Neuronal stem cell (in vitro differentiated cells): Measurements from ENCODE around the gene HP1BP3. TPM values are rescaled to one million over a fixed set of nuclear protein-coding genes. Genes with fewer than 3 reads are reported as not detected.
A peak's percentile ranks its signal among the peaks of the same experiment; 100 is the strongest.

Experiments used
- DNase-seq: peaks from one replicate; pipeline ENCODE4 v3.0.0-alpha.2; 2013; ENCODE audit warnings: low spot score
- H2AFZ ChIP-seq: one replicate; pipeline ENCODE4 v1.6.1; 2013; ENCODE audit warnings: mild to moderate bottlenecking, low read length, inconsistent platforms
- H2AK5ac ChIP-seq: 2 replicates; pipeline ENCODE4 v1.6.1; 2013; ENCODE audit warnings: low read depth, mild to moderate bottlenecking, inconsistent platforms, low read length, moderate library complexity, mixed read lengths
- H2BK120ac ChIP-seq: 2 replicates; pipeline ENCODE4 v1.6.1; 2013; ENCODE audit warnings: low read depth, mild to moderate bottlenecking, inconsistent platforms, low read length, moderate library complexity, mixed read lengths
- H2BK12ac ChIP-seq: one replicate; pipeline ENCODE4 v1.6.1; 2013; ENCODE audit warnings: low read length, inconsistent platforms
- H2BK15ac ChIP-seq: 2 replicates; pipeline ENCODE4 v1.6.1; 2013; ENCODE audit warnings: mild to moderate bottlenecking, low read length, inconsistent platforms, mixed read lengths
- H2BK5ac ChIP-seq: one replicate; pipeline ENCODE4 v1.6.1; 2013; ENCODE audit warnings: inconsistent platforms, mild to moderate bottlenecking, low read length, moderate library complexity
- H3K14ac ChIP-seq: one replicate; pipeline ENCODE4 v1.6.1; 2013; ENCODE audit warnings: low read length, inconsistent platforms
- H3K18ac ChIP-seq: 2 replicates; pipeline ENCODE4 v1.6.1; 2013; ENCODE audit warnings: low read length, inconsistent platforms
- H3K23ac ChIP-seq: 2 replicates; pipeline ENCODE4 v1.6.1; 2013; ENCODE audit warnings: low read depth, mild to moderate bottlenecking, mixed read lengths, low read length, inconsistent platforms; ENCODE audit not compliant: poor library complexity
- H3K27ac ChIP-seq: replicated peaks from 3 replicates; pipeline ENCODE4 v1.5.1; 2013; ENCODE audit warnings: low read length, inconsistent platforms
- H3K27me3 ChIP-seq, 3 experiments: 2 replicates each; pipeline ENCODE4 v1.6.1; 2013; ENCODE audit warnings: low read length in 3 of 3, mild to moderate bottlenecking in 2 of 3, inconsistent platforms in 1 of 3, low read depth in 1 of 3, mixed read lengths in 1 of 3, moderate library complexity in 1 of 3; ENCODE audit not compliant: control insufficient read depth in 3 of 3, insufficient read depth in 3 of 3
- H3K36me3 ChIP-seq, 2 donors: replicated peaks in 1 of 2; 2 replicates each; pipeline ENCODE4 v1.6.1; 2013; ENCODE audit warnings: low read length in 2 of 2; ENCODE audit not compliant: control insufficient read depth in 2 of 2, insufficient read depth in 2 of 2
- H3K4ac ChIP-seq: 2 replicates; pipeline ENCODE4 v1.6.1; 2013; ENCODE audit warnings: inconsistent platforms, mild to moderate bottlenecking, low read length, moderate library complexity
- H3K4me1 ChIP-seq, 2 donors: 1 replicate in 1 of 2; 2 replicates in 1 of 2; pipeline ENCODE4 v1.6.1; 2013; ENCODE audit warnings: low read length in 2 of 2, low read depth in 1 of 2; ENCODE audit not compliant: control insufficient read depth in 2 of 2, insufficient read depth in 1 of 2
- H3K4me2 ChIP-seq: one replicate; pipeline ENCODE4 v1.6.1; 2013; ENCODE audit warnings: mild to moderate bottlenecking, low read length, inconsistent platforms; ENCODE audit not compliant: insufficient read depth, poor library complexity, severe bottlenecking
- H3K4me3 ChIP-seq, 2 donors: 2 replicates each; pipeline ENCODE4 v1.5.1; 2013; ENCODE audit warnings: low read length in 2 of 2, mild to moderate bottlenecking in 2 of 2, inconsistent platforms in 1 of 2, moderate library complexity in 1 of 2
- H3K79me1 ChIP-seq: one replicate; pipeline ENCODE4 v1.6.1; 2013; ENCODE audit warnings: low read depth, mild to moderate bottlenecking, inconsistent platforms, low read length, moderate library complexity
- H3K9ac ChIP-seq: one replicate; pipeline ENCODE4 v1.6.1; 2013; ENCODE audit warnings: mild to moderate bottlenecking, low read depth, low read length, inconsistent platforms; ENCODE audit not compliant: poor library complexity
- H3K9me3 ChIP-seq, 2 donors: replicated peaks in 1 of 2; 2 replicates each; pipeline versions ENCODE3 to v1.6.1; 2013; ENCODE audit warnings: low read length in 2 of 2, mild to moderate bottlenecking in 2 of 2, inconsistent platforms in 1 of 2, low read depth in 1 of 2, mixed read lengths in 1 of 2, moderate library complexity in 1 of 2; ENCODE audit not compliant: control insufficient read depth in 2 of 2, insufficient read depth in 1 of 2
- H4K8ac ChIP-seq: one replicate; pipeline ENCODE4 v1.6.1; 2013; ENCODE audit warnings: low read depth, mild to moderate bottlenecking, inconsistent platforms, low read length, moderate library complexity
- H4K91ac ChIP-seq: one replicate; pipeline ENCODE4 v1.6.1; 2013; ENCODE audit warnings: low read length, low read depth, mild to moderate bottlenecking, inconsistent platforms; ENCODE audit not compliant: poor library complexity
- WGBS, 2 donors: extraction: QIAGEN DNeasy Blood & Tissue Kit; methylation state at CpG; one replicate each; pipeline ENCODE4 v1.1.7; 2013; ENCODE audit warnings: missing lambda C conversion rate in 2 of 2, mixed read lengths in 1 of 2; ENCODE audit not compliant: insufficient read length in 2 of 2, insufficient replicate concordance in 1 of 2; ENCODE audit errors: extremely low coverage in 2 of 2; 5-methylcytosine and 5-hydroxymethylcytosine counted together
- polyA plus RNA-seq, 2 experiments: library from polyadenylated mRNA; stranded (reverse); fragments of 200-250 nt; gene quantifications; one replicate each; pipeline ENCODE4 v1.2.3, GENCODE V29; 2013

HP1BP3 gene, protein sequence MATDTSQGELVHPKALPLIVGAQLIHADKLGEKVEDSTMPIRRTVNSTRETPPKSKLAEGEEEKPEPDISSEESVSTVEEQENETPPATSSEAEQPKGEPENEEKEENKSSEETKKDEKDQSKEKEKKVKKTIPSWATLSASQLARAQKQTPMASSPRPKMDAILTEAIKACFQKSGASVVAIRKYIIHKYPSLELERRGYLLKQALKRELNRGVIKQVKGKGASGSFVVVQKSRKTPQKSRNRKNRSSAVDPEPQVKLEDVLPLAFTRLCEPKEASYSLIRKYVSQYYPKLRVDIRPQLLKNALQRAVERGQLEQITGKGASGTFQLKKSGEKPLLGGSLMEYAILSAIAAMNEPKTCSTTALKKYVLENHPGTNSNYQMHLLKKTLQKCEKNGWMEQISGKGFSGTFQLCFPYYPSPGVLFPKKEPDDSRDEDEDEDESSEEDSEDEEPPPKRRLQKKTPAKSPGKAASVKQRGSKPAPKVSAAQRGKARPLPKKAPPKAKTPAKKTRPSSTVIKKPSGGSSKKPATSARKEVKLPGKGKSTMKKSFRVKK
- polyA plus RNA-seq (2013, experiment 1 of 2) = 193 TPM
- 204 TPM for polyA plus RNA-seq (2013, experiment 2 of 2)

GRCh38 chr1:20787029-20787839, at the start of gene HP1BP3:
Gene HP1BP3, minus strand, starts transcription at chr1:20787307. Its CDS starts 6,867 bp downstream, at chr1:20780440.
- H2BK12ac ChIP-seq = no peak within 1 kb of the TSS
- H3K4me3 ChIP-seq = peak within 1 kb of the TSS; percentile 97 to 99
- H3K4me2 ChIP-seq = peak within 1 kb of the TSS; percentile 77
- H3K36me3 ChIP-seq = peaks cover 0 to 25% of the 10 kb centered on the region in 2 donors
- H2BK120ac ChIP-seq = peak within 1 kb of the TSS; percentile 47
- peak within 1 kb of the TSS; percentile 99 for H2BK15ac ChIP-seq
- H2AK5ac ChIP-seq = peak within 1 kb of the TSS; percentile 99
- DNase-seq = peak; percentile 62
- peak within 1 kb of the TSS; percentile 100 for H3K18ac ChIP-seq
- H3K27ac ChIP-seq = peak within 1 kb of the TSS; percentile 100
- H3K23ac ChIP-seq = peak within 1 kb of the TSS; percentile 100
- H3K9ac ChIP-seq = peak within 1 kb of the TSS; percentile 100
- H2BK5ac ChIP-seq = peak within 1 kb of the TSS; percentile 99
- H3K14ac ChIP-seq = peak within 1 kb of the TSS; percentile 100
- H3K9me3 ChIP-seq = no peaks in the 10 kb centered on the region
- peak within 1 kb of the TSS; percentile 88 for H2AFZ ChIP-seq
- WGBS, 2 donors = no CpG with 5 or more reads among the region's 99 CpGs
- H4K91ac ChIP-seq = peak within 1 kb of the TSS; percentile 92
- peaks cover 0 to 6% of the 10 kb centered on the region in 2 donors for H3K4me1 ChIP-seq
- H4K8ac ChIP-seq = peak within 1 kb of the TSS; percentile 17
- no peaks in the 10 kb centered on the region for H3K27me3 ChIP-seq
- H3K4ac ChIP-seq = peak within 1 kb of the TSS; percentile 76
- H3K79me1 ChIP-seq = peaks cover 7% of the 10 kb centered on the region

GRCh38 chr1:20836230-20836629, 49.1 kb upstream of the HP1BP3 start:
- Histone ChIP-seq H3K9ac (no peak overlapping the region), H2AK5ac (no peak overlapping the region), H2BK15ac (no peak overlapping the region), H3K36me3 (peaks cover 4 to 58% of the 10 kb centered on the region in 2 donors), H3K4me1 (no peaks in the 10 kb centered on the region), H3K4ac (no peak overlapping the region), H3K4me2 (no peak overlapping the region), H4K91ac (no peak overlapping the region), H2BK12ac (no peak overlapping the region), H3K79me1 (no peaks in the 10 kb centered on the region), H4K8ac (no peak overlapping the region), H3K27ac (no peak overlapping the region), H2BK5ac (no peak overlapping the region), H3K23ac (no peak overlapping the region), H3K27me3 (no peaks in the 10 kb centered on the region), H2AFZ (no peak overlapping the region), H3K14ac (no peak overlapping the region), H3K9me3 (peaks cover 0 to 6% of the 10 kb centered on the region in 2 donors), H2BK120ac (no peak overlapping the region), H3K4me3 (no peak overlapping the region), H3K18ac (no peak overlapping the region)
- WGBS, 2 donors = no CpG with 5 or more reads among the region's 4 CpGs
- DNase-seq = no peak

- DNase-seq = no peak
Measured at GRCh38 chr1:20834780-20835179, 47.7 kb upstream of the HP1BP3 start.

DNA sequence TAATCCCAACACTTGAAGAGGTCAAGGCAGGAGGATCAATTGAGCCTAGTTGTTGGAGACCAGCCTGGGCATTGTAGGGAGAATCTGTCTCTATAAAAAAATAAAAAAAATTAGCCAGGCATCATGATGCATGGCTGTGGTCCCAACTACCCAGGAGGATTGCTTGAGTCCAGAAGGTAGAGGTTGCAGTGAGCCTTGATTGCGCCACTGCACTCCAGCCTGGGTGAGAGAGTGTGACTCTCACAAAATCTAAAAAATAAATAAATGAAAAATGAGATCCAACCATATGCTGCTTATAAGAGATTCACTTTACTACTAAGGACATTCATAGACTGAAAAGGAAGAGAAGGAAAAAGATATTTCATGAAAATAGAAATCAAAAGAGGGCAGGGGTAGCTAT, 47.1 kb upstream of the HP1BP3 start:
- Histone ChIP-seq H3K23ac (no peak overlapping the region), H3K4me3 (no peak overlapping the region), H3K4me2 (no peak overlapping the region), H3K4me1 (no peaks in the 10 kb centered on the region), H3K14ac (no peak overlapping the region), H3K79me1 (no peaks in the 10 kb centered on the region), H4K91ac (no peak overlapping the region), H3K9me3 (peaks cover 0 to 6% of the 10 kb centered on the region in 2 donors), H3K36me3 (peaks cover 0 to 46% of the 10 kb centered on the region in 2 donors), H3K9ac (no peak overlapping the region), H3K18ac (no peak overlapping the region), H3K27ac (no peak overlapping the region), H2AK5ac (no peak overlapping the region), H3K27me3 (no peaks in the 10 kb centered on the region), H2AFZ (no peak overlapping the region), H2BK12ac (no peak overlapping the region), H2BK15ac (no peak overlapping the region), H3K4ac (no peak overlapping the region), H4K8ac (no peak overlapping the region), H2BK5ac (no peak overlapping the region), H2BK120ac (no peak overlapping the region)
- no peak for DNase-seq
- no CpG with 5 or more reads among the region's 1 CpG for WGBS, 2 donors

More at GRCh38 chr1:20834780-20835179, 47.7 kb upstream of the HP1BP3 start:
- no peaks in the 10 kb centered on the region for H3K4me1 ChIP-seq
- no peak overlapping the region for H3K4me3 ChIP-seq
- H3K9ac ChIP-seq = no peak overlapping the region
- no peak overlapping the region for H2BK15ac ChIP-seq
- H4K91ac ChIP-seq = no peak overlapping the region
- no peaks in the 10 kb centered on the region for H3K27me3 ChIP-seq
- H2BK12ac ChIP-seq = no peak overlapping the region
- peaks cover 0 to 6% of the 10 kb centered on the region in 2 donors for H3K9me3 ChIP-seq
- H3K27ac ChIP-seq = no peak overlapping the region
- no peak overlapping the region for H3K23ac ChIP-seq
- no peak overlapping the region for H2AK5ac ChIP-seq
- H3K18ac ChIP-seq = no peak overlapping the region
- no peak overlapping the region for H2BK120ac ChIP-seq
- no peak overlapping the region for H3K14ac ChIP-seq
- no peak overlapping the region for H3K4me2 ChIP-seq
- H4K8ac ChIP-seq = no peak overlapping the region
- H3K36me3 ChIP-seq = peaks cover under 1 to 47% of the 10 kb centered on the region in 2 donors
- no peak overlapping the region for H2BK5ac ChIP-seq
- H3K4ac ChIP-seq = no peak overlapping the region
- H3K79me1 ChIP-seq = no peaks in the 10 kb centered on the region
- no peak overlapping the region for H2AFZ ChIP-seq
